Inflammatory macrophage (primary cell): ENCODE results near the gene ZNF628.
"Not testable (repeated sequence)": the region's sequence is repeated elsewhere in the genome, so short reads cannot be mapped to it uniquely, and the experiment has no call there.

Source experiments
- DNase-seq, 2 donors: peaks; one replicate each; pipeline ENCODE4 v3.0.0-alpha.2; 2020 to 2022

ZNF628 gene

DNA sequence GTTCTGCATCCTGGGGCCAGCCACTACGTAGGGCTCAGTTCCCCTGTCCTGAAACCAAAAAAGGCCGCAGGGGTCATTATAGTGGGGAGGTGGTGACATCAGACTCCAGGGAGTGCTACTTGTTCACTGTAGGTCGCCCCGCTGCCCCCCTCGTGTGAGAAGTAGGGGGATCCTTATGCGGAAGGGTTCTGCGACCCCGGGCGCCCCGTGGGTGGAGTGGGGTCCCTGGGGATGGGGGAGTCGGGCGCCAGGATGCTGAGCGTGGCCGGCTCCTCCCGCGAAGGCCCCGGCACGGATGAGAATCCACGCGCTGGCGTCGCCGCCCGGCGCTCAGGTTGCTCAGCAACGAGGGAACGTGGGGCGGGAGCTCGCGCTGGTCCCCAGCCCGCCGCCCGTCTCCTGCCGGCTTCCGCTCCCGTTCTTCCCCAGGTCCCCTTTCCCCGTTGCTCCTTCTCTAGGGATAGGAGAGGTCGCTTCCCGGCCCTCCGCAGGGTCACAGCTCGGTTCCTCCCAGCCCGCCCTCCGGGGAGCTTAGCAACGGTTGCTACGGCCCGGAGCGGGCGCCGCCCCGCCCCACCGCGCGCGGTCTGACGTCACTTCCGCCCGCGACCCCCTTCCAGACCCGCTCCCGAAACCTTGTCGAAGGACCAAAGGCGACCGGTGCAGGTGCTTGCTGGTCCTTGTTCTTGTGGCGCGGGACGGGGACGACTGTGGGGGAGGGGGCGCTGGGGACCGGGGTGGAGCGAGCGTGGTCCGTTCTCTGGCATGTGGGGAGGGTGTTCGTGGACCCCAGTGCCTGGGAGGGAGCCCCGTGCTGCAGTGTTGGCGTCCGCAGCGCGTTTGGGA is 8.4 kb downstream of the ZNF628 start, which contains the start of gene NAT14:
TSS of gene NAT14 (plus strand) at position 596 of the 846 bp plus-strand sequence. CDS start 521 bp downstream, outside the sequence.
- peak in 1 of 2 donors; percentile 30 for DNase-seq

DNA sequence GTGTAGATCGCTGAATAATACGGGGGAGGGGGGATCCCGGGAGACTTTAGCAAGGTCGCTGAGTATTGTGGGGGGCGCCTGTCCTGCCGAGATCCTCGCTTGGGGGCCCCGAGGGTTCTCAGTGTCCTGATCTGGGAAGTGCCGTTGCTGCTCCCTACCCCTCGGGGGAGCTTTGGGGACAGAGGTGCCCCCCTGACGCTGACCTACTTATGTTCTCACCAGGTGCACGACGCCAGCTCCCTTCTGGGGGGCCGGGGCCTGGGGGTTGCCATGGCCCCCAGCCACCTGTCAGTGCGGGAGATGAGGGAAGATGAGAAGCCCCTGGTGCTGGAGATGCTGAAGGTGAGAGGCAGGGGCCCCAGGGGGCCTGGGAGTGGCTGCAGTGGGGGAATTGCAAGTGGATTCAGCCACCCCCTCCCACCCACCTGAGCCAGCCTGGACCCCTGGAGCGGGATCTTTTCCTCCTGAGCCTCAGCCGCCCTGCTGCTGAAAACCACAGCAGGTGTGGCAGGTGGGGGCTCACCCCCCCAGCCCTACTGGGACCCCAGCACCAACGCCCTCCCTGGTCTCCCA is 9.1 kb downstream of the ZNF628 start:
- DNase-seq: no peak

DNA sequence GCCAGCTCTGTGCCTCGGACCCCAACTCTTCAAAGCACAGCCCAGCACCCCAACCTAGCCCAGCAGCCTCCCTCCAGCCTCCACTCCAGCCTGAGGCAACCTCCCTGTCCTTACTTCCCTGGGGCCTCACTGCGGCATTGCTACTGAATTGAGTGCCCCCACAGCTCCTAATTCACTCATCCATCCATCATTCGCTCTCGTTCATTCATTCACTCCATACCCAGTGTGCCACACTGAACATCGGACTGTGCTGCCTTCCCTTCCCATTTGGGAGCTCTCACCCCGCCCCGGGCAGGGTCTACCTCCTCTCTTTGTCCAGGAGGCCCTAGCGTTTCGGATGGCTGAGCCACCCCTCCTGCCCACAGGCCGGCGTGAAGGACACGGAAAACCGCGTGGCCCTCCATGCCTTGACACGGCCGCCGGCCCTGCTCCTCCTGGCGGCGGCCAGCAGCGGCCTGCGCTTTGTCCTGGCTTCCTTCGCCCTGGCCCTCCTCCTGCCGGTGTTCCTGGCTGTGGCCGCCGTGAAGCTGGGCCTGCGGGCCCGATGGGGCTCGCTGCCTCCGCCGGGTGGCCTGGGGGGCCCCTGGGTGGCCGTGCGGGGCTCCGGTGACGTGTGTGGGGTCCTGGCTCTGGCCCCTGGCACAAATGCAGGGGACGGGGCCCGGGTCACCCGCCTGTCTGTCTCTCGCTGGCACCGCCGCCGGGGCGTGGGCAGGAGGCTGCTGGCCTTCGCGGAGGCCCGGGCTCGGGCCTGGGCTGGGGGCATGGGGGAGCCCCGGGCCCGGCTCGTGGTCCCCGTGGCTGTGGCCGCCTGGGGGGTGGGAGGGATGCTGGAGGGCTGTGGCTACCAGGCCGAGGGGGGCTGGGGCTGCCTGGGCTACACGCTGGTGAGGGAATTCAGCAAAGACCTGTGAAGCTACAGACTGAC is 9.9 kb downstream of the ZNF628 start:
- no peak for DNase-seq

DNA sequence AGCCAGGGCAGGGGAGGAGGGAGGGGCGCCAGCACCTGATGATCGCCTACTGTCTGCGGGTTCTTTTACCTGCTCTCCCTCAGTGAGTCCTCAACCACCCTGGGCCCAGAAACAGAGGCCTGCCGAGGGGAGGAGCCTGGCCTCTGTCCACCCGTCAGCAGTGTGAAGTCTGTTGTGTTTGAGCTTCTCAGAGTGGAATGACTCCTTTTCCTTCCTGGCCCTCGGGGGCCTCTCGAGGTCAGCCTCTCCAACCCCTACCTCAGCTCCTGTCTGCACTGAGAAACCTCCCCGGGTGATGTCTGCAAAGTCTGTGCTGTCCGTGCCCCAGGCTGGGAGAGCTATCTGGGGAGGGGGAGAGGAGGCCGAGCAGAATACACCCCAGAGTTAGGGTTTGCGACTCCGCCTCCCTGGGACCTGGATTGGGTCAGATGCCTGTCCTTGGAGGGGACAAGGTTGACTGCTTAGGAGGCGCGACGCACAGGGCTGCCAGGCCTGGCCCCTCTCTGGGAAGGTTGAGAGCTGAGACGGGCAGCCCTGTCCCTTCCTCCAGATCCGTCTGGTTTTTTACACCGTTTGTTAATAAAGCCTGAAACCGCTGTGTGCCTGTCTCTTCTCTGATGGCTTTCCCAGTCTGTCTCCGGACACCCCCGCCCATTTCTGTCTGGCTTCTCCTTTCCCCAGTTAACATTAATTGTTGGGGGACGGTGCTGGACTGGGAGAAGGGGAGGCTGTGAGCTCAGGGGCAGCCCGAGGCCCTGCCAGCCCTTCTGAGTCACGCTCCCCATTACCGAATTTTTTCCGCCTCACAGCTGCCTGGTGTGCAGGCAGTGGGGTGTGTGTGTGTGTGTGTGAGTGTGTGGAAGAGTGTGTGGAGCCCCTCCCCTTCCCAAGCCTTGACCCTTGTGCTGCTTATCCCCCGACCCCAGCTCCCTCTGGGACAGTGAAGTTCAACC is 10.8 kb downstream of the ZNF628 start:
- no peak for DNase-seq

DNA sequence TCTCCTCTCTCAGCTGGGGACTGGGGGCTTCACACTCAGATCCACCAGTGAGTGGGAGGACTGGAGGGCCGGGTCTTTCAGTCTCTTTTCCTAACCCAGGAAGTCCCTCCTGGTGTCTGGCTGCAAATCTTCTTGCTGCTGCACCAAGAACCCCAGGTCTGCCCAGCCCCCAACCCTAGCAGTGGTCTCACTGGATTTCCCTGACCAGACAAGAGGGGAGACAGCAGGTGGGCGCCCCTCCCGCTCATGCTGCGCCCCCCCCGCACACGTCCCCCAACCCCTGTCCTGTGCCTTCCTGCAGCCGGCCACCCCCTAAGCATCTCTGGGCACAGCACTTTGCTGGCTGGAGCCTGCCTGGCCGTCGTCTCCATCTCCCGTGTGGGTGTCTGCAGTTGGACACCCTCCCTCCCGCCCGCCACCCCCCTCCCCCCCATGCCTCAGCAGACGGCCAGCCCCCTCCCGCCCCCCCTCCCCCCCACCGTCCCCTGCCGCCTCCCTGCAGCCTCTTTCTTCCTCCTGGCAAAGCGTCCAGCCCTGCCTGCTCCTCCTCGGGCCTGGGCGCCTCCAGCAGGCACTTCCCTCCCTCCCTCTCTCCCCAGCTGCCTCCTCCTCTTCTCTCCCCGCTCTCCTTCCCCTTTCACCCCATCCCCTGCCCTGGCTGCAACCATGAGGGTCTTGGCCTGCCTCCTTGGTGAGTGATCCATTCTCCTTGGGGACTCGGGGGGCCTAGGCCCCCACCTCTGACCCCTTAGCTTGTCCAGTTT is 11.7 kb downstream of the ZNF628 start, which contains the start of gene SSC5D:
TSS of gene SSC5D (plus strand) at position 513 of the 764 bp plus-strand sequence. CDS start at position 667, 154 bp downstream.
- no peak for DNase-seq

DNA sequence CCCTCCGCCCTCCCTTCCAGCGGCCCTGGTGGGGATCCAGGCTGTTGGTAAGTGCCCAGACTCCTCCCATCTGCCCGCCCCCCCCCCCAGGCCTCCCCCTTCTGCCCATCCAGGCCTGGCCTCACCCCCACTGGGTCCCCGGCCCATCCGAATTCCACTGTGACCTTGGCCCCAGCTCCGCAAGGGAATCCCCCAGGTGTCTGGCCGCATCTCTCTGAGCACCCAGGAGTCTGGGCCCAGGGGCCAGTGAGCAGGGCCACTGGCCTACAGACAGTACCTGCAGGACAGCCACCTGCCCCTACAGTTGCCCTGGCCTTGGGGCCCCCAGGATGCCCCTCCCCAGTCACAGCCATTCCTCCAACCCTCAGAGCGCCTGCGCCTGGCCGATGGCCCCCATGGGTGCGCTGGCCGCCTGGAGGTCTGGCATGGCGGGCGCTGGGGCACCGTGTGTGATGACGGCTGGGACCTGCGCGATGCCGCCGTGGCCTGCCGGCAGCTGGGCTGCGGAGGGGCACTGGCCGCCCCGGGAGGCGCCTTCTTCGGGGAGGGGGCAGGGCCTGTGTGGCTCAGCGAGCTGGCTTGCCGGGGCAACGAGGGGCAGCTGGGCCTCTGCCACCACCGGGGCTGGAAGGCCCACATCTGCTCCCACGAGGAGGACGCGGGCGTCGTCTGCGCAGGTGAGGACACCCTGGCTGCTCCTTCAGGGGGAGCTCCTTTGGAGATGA is 12.7 kb downstream of the ZNF628 start:
- DNase-seq: no peak

DNA sequence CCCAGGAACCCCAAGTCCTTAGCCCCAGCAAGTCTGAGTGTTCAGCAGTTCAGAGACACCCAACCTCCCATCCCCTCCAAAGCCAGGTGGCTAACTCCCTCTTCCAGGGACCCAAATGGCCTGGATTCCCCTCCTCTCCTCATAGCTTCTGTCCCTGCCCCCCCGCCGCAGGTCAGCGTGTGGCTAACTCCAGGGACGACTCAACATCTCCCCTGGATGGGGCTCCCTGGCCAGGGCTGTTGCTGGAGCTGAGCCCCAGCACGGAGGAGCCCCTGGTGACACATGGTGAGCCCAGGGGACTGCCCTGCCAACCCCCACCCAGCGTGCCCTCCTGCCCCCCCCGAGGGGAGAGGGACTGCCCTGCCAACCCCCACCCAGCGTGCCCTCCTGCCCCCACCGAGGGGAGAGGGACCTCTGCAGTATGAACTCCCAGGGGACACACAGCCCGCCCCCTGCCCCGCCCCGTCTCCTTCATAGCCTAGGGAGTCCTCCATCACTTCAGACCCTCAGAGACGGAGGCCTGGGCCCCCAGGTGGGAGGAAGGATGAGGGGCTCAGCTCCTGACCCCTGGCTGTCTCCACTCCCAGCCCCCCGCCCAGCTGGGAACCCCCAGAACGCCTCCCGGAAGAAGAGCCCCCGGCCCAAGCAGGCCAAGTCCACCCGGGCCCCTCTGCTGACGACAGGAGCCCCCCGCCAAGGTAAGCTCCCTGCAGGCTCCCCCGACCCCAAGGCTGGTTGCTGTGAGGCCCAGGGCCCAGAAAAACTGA is 13.5 kb downstream of the ZNF628 start:
- no peak for DNase-seq

DNA sequence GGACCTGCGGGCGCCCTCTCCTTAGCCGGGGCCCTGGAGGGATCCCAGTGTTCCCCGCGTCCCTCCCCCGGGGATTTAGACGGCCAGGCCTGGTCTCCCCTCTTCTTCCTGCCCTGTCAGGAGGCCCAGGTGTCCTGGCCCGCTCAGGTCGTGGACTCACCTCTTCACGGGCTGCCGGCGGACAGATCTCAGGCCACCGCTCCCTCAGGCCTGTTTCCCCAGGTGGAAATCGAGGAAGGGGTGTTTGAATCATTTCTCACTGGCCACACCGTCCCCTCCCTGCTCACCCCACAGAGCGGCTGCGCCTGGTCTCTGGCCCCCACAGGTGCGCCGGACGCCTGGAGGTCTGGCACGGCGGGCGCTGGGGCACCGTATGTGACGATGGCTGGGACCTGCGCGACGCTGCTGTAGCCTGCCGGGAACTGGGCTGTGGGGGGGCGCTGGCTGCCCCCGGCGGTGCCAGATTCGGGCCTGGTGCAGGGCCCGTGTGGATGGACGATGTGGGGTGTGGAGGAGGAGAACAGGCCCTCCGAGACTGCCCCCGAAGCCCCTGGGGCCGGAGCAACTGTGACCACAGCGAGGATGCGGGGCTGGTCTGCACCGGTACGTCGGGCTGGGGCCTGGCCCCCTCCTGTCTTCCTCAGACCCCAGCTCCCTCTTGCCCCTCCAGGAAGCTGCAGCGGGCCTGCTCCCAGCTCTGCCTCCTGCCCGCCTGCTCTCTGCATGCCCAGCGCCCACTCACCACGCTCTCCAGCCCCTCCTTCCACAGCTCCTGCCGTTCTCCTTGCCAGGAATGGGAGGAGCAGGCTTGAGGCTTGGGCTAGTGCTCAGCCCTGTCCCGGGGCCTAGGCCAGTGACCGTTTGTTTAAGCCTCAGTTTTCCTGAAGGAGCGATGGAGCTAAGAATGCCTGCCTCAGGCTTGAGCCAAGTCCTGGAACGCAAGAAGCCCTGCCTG is 14.3 kb downstream of the ZNF628 start:
- DNase-seq: no peak

DNA sequence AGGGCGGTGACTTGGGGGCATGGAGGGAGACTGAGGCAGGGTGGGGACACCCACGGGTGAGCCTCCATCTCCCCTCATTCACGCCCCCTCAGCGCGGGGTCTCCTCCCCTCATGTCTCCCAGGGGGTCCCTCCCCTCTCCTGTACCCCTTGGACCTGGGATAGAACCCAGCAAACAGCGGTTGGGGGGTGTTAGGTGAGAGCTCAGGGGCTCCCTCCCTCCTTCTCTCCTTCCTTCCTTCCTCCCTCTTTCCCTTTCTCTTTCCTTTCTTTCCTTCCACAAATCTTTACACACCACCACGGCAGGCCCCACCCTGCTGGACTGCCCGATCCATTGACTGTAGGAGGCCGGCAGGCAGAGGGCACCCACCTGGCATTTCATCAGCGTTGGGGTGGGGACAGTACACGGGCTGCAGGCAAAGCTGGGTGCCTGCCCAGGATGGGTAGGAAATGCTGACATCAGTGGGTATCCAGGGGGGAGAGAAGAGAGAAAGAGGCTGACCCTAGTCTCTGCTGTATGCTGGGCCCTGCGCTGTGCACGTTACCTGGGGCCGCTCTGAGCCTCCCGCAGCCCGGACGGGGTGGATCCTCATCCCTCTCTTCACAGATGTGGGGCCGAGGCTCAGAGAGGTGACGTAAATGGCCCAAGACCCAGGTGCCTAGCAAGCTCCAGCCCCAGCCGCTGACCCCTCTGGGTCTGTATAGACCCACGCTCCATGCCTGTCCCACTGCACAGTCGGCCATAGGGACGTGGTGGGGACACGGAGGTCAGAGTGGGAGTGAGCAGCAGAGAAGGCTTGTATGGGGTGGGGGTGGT is 15.3 kb downstream of the ZNF628 start:
- DNase-seq: no peak

DNA sequence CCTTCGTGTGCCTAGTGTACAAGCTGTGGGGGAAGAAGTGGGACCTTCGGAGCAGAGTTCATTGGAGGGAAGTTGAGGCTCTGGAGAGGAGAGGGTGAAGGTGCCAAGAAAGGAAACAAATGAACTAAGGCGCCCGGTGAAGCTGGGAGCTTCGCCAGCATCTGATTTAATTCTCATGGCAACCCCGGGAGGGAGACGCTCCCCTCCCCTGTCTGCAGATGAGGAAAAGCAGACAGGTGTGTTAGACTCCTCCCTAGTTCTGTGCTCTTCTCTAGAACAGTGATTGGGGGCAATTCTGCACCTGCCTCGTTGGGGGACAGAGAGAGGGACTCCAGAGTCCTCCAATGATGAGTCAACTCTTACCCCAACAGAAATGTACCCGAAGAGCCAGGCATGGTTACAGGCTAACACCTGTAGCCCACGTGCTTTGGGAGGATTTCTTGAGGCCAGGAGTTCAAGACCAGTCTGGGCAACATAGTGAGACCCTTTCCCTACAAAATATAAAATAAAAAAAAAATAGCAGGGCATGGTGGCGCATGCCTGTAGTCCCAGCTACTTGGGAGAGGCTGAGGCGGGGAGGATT is 16.0 kb downstream of the ZNF628 start:
- no peak for DNase-seq

DNA sequence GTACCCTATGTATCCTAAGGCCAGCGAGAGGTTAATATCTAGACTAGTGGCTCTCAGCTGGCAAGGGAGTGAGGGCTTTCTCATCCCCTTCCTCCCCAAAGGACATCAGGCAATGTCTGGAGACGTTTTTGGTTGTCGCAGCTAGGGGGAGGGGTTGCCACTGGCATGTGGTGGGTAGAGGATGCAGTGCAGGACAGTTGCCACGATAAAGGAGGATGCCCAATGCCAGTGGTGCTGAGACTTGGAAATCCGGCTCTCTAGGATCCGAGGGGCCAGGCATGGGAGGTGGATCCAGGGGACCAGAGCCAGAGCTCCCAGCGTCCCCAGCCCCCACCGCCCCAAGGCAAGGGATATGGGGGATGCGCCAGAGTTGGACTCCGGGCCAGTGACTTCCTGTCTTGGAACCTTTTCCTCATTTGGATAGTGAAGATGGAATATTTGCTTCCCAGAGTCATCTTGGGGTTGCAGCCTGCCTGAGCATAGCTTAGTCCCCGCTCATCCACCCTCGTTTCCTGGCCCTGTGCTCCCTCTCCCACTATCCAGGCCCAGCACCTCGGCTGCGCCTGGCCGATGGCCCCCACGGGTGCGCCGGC is 16.7 kb downstream of the ZNF628 start:
- no peak for DNase-seq

DNA sequence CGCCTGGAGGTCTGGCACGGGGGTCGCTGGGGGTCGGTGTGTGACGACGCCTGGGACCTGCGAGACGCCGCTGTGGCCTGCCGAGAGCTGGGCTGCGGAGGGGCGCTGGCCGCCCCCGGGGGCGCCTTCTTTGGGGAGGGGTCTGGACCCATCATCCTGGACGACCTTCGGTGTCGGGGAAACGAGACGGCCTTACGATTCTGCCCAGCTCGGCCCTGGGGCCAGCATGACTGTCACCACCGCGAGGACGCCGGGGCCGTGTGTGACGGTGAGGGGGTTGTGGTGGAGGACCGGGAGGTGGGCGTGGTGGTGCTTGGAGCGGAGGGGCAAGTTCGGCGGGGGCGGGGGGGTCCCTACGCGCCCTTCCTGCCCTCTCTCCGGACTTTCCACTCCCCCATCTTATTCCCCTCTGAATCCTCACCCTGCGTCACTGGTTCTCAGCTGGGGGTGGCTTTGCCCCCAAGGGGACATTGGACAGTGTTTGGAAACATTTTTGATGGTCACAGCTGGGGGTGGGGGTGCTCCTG is 17.3 kb downstream of the ZNF628 start:
- no peak for DNase-seq

DNA sequence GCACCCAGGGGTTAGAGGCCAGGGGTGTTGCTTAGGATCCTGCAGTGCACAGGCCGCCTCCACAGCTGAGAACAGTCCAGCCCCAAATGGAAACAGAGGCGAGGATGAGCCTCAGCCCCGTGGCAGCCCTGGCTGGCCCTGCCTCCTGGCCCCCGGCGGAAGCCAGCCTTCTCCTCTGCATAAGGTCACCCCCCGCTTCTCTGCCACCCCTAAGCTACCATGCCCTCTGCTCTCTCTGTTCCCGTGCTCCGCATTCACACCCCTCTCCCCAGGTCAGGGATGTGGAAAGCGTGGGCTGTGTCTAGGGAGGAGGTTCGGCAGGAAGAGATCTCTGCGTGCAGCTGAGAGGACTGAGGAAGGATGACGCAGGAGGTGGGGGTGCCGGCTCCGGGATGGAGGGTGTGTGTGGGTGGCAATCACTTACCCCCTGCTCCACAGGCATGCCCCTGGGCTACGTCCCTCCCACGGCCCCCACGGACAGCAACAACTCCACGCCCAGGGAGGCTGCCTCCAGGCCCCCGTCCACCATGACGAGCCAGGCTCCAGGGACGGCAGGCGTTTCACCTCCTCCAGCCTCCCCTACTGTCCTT is 17.9 kb downstream of the ZNF628 start:
- peak in 1 of 2 donors; percentile 29 for DNase-seq

DNA sequence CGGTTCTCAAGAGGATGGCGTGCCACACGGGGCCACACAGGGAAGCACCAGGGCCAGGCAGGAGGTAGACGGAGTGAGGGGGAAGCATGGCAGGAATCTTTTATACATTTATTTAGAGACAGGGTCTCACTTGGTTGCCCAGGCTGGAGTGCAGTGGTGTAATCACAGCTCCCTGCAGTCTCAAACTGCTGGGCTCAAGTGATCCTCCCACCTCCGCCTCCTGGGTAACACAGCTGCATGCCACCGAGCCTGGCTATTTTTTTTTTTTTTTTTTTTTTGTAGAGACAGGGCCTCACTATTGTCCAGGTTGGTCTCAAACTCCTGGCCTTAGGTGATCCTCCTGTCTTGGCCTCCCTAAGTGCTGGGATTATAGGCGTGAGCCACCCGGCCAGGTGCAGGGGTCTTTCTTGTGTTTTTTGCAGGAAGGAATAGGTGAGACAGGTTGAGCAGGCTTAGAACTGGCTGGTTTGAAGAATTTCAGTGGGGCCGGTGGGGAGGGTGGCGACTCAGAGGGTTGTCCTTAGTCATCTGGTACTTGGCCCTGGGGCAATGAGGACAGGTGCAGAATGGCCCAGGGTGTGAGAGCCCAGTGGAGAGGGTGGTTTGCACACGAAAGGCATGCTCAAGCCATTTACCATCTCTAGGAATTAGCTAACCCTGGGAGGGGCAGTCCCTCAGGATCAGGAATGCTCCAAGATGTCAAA is 19.4 kb downstream of the ZNF628 start:
- no peak for DNase-seq

DNA sequence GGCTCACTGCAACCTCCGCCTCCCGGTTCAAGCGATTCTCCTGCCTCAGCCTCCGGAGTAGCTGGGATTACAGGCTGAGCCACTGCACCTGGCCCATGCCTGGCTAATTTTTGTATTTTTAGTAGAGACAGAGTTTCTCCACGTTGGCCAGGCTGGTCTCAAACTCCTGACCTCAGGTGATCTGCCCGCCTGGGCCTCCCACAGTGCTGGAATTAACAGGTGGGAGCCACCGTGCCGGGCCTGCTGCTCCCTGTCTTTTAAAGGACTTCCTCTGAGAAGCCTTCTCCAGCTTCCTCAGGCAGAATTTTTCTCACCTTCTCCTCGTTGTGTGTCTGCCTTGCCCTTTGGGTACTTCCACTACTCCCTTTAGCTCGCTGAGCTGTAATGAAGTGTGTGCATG is 20.4 kb downstream of the ZNF628 start:
- not testable (repeated sequence) for DNase-seq
